Embryonic facial prominence (tissue), 1 donor: ENCODE results near the gene UBAC2.
"Not testable (repeated sequence)": the region's sequence is repeated elsewhere in the genome, so short reads cannot be mapped to it uniquely, and the experiment has no call there.

ENCODE experiments used
- DNase-seq: peaks from one replicate; pipeline ENCODE4 v3.0.0-alpha.2; 2016; ENCODE audit errors: extremely low spot score

UBAC2 gene

DNA sequence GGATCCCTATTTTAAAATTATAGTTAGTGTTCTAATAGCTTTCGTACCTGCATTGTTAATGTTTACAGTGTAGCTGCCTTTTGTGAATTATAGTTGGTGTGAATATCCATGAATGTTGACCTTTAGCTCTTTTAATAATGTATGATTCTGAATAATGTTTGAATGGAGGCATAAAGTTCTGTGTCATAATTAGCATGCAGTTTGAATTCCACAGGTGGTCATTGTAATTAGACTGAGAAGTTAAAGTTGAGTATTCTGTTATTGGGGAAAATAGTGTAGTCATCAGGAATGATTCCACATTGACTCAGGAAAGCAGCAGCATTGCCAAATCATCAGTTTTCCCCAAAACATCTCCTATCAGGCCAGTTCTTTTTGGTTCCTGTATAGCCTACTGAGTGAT, 45.4 kb downstream of the UBAC2 start:
- no peak for DNase-seq

DNA sequence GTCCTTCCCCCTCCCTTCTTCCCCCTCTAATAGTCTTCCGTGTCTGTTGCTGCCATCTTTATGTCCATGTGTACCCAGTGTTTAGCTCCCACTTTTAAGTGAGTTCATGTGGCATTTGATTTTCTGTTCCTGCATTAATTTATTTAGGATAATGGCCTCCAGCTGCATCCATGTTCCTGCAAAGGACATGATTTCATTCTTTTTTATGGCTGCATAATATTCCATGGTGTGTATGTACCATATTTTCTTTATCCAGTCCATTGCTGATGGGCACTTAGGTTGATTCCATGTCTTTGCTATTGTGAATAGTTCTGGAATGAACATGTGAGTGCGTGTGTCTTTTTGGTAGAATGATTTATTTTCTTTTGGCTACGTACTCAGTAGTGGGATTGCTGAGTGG, 48.5 kb downstream of the UBAC2 start:
- not testable (repeated sequence) for DNase-seq

DNA sequence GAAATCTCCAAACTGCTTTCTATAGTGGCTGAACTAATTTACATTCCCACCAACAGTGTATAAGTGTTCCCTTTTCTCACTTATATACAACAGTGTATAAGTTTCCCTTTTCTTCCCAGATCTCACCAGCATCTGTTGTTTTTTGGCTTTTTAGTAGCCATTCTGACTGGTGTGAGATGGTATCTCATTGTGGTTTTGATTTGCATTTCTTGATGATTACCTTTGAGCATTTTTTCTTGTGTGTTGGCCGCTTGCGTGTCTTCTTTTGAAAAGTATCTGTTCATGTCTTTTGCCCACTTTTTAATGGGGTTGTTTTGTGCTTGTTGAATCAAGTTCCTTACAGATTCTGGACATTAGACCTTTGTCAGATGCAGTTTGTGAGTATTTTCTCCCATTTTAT, 49.0 kb downstream of the UBAC2 start:
- not testable (repeated sequence) for DNase-seq

DNA sequence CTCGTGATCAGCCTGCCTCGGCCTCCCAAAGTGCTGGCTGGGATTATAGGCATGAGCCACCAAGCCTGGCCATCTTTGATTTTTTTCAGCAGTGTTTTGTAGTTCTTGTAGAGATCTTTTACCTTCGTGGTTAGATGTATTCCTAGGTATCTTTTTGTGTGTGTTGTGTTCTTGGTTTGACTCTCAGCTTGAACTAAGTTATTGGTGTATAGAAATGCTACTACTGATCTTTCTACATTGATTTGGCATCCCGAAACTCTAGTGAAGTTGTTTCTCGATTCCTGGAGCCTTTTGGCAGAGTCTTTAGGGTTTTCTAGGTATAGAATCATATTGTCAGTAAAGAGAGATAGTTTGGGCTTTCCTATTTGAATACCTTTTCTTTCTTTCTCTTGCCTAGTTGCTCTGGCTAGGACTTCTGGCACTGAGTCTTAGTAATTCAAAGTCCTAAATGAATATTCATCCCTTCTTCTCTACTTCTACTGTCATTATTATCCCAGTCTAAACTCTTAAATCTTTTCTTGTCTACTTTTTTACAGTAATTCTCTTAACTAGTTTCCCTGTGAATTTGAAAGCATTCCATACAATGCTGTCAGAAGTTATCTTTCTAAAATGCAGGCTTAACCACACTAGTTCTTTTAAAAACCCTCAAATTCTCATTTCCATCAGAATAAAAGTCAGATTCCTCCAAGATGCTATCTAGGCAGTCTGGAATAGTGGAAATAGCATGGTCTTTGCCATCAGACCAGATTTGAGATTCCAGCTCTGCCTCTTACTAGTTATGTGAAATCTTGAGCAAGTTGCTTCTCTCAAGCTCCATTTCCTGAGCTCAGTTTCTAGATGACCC, 50.5 kb downstream of the UBAC2 start:
- DNase-seq = no peak

DNA sequence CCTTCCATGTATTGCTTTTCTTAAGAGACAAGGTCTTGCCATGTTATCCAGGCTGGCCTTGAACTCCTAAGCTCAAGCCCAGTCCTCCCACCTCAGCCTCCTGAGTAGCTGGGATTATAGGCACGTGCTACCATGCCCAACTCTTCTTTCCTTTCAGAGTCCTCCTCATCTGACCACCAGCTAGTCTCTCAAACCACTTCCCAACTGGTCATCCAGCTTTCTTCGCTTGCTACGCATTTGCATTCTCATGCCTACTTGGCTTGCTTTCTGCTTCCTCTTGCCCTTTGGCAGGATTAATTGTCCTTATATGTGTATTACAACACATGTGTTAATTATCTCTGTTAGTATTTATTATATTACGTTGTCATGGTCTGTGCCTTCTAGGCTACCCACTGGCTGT, 51.3 kb downstream of the UBAC2 start:
- no peak for DNase-seq

DNA sequence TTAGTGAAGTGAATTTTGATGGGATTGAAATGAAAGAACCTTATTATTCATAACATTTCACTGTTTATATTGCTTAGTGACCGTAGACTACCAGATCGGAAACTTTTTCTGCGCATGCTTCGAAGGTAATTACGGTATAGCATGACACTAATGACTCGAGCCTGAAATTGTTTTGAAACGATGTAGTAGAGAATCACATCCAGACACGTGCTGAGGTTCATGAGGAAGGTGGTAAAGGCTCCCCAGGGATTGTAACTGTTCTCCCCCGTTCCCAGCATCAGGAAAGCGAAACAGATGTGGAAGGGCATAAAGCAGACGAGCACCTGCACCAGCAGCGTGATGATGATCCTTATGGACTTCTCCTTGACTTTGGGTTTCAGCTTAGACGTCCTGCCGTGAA, 54.2 kb downstream of the UBAC2 start:
- no peak for DNase-seq

DNA sequence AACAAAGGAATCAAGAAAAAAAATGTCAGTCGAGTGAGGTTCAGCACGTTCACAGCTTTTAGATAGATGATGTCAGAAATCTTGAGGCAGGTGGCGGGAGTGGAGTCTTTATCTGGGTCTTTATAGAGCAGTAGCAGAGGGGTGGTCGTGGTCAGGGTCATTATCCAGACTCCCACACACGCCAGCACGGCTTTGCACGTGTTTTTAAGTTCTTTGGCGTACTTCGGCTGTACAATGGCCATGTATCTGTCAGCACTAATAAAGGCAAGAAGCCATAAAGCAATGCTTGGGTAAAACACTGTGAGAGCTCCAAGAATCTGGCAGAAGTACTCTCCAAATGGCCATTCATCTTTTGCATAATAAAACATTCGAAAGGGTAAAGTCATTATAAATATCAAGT, 54.6 kb downstream of the UBAC2 start:
- DNase-seq = no peak

DNA sequence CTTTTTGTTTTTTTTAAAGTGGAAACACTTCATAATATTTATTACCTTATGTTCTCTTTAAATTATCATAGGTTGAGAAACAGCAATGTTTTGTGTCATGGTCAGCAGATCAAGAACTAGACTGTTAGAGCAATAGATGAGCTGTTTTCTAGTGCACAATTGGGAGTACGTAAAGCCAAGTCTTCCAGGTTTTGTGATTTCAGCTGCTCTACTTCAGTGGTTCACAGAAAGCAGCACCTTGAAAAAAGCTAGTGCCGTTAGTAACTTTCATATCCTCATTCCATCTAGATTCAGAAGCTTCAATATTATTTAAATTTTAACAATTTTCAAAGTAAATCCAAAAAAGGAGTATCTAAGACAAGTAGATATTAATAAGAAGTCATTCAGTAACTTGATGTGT, 55.6 kb downstream of the UBAC2 start:
- no peak for DNase-seq

DNA sequence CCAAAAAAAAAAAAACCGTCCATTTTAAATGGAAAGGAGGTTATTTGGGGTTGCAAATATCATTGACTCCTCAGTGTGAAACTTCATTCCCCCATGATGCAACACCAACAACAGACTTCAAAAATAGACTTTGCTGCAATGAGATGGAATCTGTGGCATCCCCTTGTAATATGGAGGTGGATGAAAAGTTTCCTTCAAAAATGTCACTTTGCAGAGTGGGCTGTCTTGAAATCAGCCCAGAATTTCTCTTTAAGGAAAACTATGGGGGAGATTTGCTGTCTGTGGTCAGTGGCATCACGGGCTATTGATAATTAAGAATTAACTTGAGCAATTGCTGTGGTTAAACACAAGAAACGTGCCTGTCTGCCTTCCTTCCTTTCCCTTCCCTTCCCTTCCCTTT, 56.1 kb downstream of the UBAC2 start:
- DNase-seq = no peak

DNA sequence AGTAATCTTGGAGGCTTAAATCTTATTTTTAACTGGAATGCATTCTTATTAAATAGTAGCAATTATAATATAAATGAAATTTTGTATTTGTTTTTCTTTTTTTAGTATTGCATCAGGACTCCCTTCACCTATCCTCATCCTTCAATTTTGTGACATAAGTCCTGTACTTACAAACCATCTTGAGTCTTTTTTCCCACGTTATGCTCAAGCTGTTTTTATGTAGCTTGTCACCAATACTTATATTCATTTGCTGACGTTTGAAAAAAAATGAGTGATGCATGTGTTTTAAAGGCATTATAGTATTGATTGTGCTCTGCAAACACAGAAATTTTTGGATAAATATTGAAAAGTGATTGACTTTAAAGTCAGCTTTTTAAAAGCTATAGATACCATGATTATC, 56.6 kb downstream of the UBAC2 start:
- DNase-seq = no peak

DNA sequence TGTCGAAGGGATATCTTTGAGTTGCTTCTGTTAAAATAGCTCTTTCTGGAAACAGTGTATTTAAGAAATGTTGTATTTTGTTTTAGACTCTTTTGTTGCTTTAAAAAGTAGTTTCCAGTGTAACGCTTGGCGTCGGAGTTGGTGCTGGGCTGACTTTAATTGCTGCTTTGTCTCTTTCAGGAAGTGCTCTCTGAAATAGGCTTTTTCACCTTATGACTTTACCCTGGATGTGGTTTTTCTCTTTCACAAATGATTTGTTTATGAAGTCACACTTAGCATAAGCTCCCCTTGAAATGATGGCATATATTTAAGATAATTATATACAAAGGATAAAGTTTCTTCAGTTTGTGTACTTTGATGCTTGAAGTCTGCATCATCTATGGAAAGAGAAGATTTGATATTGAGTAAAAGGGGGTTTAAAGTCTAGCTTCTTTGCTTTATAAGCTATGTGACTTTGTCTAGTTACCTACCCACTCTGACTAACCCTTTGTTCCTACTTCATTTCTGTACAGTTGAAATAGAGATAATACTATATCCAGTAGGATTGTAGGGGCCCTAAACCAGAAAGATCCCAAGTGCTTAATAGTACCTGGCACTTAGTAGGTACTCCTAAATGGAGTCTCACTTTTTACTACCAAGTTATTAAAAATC, 57.7 kb downstream of the UBAC2 start, which contains the start of gene GPR18:
TSS of gene GPR18 (minus strand) at position 170 of the 651 bp plus-strand sequence. CDS start 2,507 bp downstream, outside the sequence.
- DNase-seq = no peak

DNA sequence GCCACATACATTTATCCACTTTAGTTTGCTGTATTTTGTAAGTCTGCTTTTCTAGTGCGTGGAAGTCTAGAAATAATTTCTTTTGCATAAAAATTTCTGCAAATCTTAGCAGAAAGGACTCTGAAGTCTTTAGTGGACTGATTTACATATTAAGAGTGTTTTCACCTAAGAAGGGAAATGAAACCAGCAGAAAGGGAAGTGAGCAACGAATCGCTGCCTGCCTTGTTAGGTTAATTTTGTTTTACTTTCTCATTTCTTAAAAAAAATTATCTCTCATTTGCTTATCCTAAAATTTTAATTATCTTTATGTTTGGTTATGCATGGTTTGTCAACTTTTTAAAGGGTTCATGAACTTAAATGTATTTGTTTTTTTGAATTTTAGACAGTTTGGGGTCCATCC, 58.3 kb downstream of the UBAC2 start:
- DNase-seq = no peak

DNA sequence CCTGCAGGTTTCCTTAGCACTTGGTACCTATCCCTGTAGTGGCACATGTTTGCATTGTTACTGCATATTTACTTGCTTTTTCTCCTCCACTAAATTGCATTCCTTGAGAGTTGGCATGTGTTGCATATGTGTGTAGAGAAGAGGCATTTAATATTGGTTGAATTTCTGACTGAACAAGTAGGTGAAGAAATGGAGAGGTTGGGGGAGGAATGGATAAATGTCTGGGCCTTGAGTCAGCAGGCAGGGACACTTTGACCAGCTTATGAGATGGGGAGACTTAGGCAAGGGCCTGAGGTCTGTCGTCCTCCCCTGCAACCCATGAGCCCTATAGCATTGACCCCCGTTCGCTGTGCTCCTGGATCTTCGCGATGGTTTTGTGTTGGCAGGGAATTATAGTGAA, 59.6 kb downstream of the UBAC2 start:
- DNase-seq = no peak

DNA sequence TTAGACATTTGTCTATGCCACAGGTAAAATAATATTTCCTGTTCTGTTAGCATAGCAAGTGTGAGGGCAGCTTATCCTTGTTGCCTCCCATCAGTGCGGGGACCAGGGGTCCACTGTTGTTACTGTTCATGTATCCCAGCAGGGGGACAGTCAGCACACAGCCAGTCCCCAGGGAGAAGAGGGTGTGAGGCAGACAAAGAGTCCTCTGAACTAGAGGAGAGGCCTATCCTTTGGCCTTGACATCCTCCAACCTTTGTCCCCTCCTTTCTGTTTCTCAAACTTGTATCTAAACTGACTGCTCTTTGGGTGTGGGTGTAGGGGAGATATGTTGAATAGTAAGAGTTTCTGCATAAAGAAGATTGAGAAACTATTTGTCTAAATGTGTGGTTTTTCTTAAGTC, 60.4 kb downstream of the UBAC2 start:
- DNase-seq = no peak

DNA sequence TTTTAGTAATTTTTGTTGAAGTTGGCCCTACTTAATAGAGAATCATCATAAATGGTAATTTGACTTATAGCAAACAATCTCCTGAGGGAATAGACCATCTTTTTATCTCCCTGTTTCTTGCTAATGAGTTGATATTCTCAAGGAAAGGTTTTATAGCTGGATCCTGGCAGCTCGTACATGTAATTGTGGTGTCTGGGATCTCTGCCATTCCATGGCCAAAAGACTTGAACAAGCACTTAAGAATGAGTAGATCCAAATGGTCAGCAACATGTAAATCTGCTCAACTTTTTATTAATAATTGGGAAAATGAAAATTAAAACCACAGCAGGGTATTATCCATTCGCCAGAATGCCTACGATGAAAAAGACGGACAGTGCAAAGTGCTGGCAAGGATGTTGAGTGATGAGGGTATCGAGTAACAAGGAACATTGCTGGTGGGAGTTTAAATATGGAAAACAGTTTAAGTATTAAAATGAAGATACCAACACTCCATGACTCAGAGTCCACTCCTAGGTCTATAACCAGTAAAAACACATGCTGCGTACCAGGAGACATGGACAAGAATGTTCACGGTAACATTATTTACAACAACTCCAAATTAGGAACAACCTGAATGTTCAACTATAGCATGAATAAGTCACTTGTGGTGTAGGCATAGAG, 62.6 kb downstream of the UBAC2 start:
- DNase-seq = no peak

DNA sequence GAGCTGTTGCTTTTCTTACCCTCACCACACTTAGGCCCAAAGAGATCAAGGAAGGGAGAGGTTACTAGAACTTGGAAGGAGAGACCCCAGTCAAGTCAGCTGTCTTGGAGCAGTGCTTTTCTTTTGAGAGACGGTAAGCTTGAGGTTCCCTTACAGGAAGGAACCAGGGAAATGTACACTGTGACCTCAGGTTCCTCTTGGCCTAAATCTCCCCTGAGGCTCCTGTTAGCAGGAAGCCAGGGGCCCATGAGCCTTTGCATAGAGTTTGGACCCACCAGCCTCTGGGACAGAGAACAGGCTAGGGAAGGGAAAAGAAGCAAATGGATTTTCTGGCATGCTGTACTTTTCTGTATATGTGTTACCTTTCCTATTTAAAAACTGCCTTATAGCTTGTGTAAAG, 63.4 kb downstream of the UBAC2 start:
- DNase-seq = no peak

DNA sequence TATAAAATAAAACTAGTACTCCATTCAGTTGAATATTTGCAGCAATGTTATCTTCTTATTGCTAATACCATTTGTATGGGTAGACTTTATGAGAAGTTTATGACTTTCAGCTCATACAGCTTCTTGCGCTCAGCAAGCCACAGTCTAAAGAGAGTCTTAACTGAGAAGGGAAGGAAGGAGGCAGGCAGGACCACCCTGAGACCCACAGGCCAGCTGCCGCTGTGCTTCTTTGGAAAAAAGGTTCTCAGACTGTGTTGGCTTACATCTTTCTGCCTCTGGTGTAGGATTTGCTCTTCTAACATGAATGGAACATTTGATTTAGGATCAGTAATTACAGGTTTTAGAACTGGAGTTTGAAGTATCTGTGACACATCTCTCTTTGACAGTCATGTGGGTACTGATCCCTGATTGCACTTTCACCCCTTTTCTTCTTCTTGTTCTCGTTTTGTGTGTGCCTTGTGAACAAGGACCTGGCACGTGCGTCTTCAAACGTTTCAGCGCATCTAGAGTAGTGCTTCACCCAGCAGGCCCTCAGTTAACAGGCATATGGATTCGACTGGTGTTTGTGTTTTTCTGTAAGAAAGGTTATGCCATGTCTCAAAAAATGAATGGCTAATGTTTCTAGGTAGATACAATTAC, 64.6 kb downstream of the UBAC2 start:
- DNase-seq = no peak

DNA sequence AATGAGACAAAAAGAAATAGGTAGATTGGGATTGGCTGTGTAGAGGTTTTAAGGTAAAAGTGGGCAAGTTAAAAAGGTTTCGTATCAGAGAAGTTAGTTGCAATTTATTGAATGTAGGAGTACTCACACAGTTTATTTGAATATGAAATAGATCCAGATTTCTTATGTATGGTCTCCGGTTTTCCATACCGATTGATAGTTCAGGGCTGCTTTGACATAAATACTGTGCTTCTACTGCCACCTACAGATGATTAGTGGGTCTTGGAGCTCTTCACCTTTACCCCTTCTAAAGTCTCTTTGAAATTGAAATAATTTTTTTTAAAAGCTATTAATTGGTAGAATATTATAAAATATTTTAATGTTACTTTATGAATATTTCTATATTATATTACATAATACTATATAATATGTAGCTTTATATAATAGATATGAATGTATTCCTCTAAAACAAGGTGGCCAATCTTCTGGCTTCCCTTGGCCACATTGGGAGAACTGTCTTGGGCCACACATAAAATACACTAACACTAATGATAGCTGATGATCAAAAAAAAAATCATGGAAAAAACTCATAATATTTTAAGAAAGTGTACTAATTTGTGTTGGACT, 65.3 kb downstream of the UBAC2 start:
- peak; percentile 50 for DNase-seq

DNA sequence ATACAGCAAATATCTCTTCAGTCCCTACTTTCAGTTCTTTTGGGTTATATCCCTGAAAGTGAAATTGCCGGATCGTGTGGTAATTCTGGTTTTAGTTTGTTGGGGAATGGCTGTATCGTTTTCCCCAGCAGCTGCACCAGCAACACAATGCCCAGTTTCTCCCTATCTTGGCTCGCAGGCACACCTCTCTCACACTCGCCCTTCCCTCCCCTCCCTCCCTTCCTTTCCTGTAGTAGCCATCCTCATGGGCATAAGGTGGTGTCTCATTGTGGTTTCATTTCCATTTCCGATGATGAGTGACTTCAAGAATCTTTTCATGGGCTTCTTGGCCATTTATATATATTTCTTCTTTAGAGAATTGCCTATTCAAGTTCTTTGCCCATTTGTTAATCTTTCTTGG, 66.2 kb downstream of the UBAC2 start:
- no peak for DNase-seq

DNA sequence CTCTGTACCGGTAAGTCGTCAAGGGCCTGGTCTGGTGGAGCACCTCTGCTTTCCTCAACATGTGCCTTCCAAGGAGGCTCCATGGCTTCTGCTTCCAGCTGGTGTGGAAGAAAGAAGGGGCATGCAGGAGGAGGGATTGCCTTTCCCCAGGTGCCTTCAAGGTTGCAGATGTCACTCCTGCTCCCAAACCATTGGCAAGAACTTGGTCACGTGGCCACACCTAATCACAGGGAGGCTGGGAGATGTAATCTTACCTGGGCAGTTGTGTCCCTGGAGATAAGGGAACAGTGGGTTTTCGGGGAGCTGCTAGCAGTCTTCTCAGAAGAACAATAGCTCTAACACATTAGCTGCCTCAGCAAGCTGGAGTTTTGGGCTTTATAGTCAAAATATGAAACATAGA, 67.3 kb downstream of the UBAC2 start:
- no peak for DNase-seq

DNA sequence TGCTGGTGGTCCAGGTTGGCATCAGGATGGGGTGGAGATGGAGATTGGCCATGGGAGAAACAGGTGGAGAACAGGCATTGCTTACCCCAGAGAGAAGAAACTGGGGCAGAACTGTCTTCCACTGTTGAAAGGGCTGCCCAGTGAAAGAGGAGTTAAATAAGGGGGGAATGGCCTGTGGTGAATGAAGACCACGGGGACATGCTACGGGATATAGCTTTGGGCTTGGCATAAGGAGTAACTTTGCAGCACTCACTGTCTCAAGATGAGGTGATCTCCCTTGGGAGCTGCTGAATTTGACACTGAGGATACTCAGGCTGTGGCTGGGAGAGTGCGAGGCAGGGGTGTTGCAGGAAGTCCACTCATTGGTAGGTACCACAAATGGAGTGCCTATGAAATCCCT, 68.2 kb downstream of the UBAC2 start:
- no peak for DNase-seq
